HEK293 (cell line): Measurements from ENCODE around the gene ST8SIA5.

Experiments
- MEIS1 ChIP-seq: sonication (generic); formaldehyde crosslinking; IDR thresholded peaks from 2 replicates; pipeline ENCODE4 v1.8.1; 2022; ENCODE audit warnings: missing genetic modification reagents, mild to moderate bottlenecking, borderline replicate concordance
- OSR2 ChIP-seq: fragments of 450-650 bp; formaldehyde crosslinking; IDR thresholded peaks from 2 replicates; pipeline ENCODE4 v1.5.1; 2016; ENCODE audit warnings: missing biosample characterization, missing genetic modification characterization
- ZBTB1 ChIP-seq: fragments of 450-650 bp; formaldehyde crosslinking; IDR thresholded peaks from 2 replicates; pipeline ENCODE4 v1.5.1; 2016; ENCODE audit warnings: missing biosample characterization, missing genetic modification characterization
- ZBTB7A ChIP-seq: fragments of 450-650 bp; formaldehyde crosslinking; IDR thresholded peaks from 2 replicates; pipeline ENCODE4 v1.5.1; 2016; ENCODE audit warnings: low read depth, missing biosample characterization, missing genetic modification characterization
- ZNF221 ChIP-seq: fragments of 450-650 bp; formaldehyde crosslinking; IDR thresholded peaks from 2 replicates; pipeline ENCODE4 v1.5.1; 2017; ENCODE audit warnings: missing biosample characterization, missing genetic modification characterization, borderline replicate concordance
- ZNF350 ChIP-seq: fragments of 450-650 bp; formaldehyde crosslinking; IDR thresholded peaks from 2 replicates; pipeline ENCODE4 v1.5.0; 2017; ENCODE audit warnings: missing biosample characterization, mild to moderate bottlenecking, missing genetic modification characterization
- ZSCAN30 ChIP-seq: fragments of 450-650 bp; IDR thresholded peaks from 2 replicates; pipeline ENCODE4 v1.5.1; 2018; ENCODE audit warnings: missing biosample characterization, mild to moderate bottlenecking, missing genetic modification characterization, moderate library complexity
- TF ChIP-seq, protein P1 (sequence below): fragments of 450-650 bp; formaldehyde crosslinking; IDR thresholded peaks from 2 replicates; pipeline ENCODE4 v1.5.1; 2016; ENCODE audit warnings: missing biosample characterization, missing genetic modification characterization
- TF ChIP-seq, protein P2 (sequence below): fragments of 450-650 bp; formaldehyde crosslinking; IDR thresholded peaks from 2 replicates; pipeline ENCODE4 v1.5.1; 2016; ENCODE audit warnings: missing biosample characterization, missing genetic modification characterization, low read depth
- TF ChIP-seq, protein P3 (sequence below): fragments of 450-650 bp; formaldehyde crosslinking; IDR thresholded peaks from 2 replicates; pipeline ENCODE4 v1.5.0; 2017; ENCODE audit warnings: missing biosample characterization, missing genetic modification characterization, borderline replicate concordance
- TF ChIP-seq, protein P4 (sequence below): fragments of 450-650 bp; formaldehyde crosslinking; IDR thresholded peaks from 2 replicates; pipeline ENCODE4 v1.5.1; 2016; ENCODE audit warnings: missing biosample characterization, missing genetic modification characterization

DNA sequence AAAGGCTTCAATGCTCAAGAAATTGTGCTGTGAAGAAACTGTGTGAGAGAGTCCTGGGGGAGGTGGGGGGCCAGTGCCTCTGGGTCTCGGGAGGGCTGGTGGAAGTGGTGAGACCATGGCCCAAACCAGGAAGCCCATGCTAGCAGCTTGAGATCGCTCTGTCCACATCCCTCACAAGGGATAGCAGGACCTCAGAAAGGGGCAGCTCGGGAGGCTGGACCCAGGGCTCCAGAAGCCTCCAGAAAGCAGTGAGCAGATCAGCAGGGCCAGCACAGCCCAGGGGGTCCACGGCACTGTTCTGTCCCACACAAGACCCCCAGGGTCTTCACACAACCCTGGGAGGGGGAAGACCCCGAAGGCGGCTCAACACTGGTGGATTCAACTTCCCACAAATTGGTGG is 24.1 kb downstream of the ST8SIA5 start:
- TF ChIP-seq ZBTB1 (tag by site-specific recombination) (no peak), ZSCAN30 (tag by site-specific recombination) (no peak), ZNF221 (tag by site-specific recombination) (no peak), OSR2 (tag by site-specific recombination) (no peak), MEIS1 (no peak), ZBTB7A (no peak), ZNF350 (tag by site-specific recombination) (no peak)
- TF ChIP-seq, protein P1, sequence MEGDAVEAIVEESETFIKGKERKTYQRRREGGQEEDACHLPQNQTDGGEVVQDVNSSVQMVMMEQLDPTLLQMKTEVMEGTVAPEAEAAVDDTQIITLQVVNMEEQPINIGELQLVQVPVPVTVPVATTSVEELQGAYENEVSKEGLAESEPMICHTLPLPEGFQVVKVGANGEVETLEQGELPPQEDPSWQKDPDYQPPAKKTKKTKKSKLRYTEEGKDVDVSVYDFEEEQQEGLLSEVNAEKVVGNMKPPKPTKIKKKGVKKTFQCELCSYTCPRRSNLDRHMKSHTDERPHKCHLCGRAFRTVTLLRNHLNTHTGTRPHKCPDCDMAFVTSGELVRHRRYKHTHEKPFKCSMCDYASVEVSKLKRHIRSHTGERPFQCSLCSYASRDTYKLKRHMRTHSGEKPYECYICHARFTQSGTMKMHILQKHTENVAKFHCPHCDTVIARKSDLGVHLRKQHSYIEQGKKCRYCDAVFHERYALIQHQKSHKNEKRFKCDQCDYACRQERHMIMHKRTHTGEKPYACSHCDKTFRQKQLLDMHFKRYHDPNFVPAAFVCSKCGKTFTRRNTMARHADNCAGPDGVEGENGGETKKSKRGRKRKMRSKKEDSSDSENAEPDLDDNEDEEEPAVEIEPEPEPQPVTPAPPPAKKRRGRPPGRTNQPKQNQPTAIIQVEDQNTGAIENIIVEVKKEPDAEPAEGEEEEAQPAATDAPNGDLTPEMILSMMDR = no peak
- TF ChIP-seq, protein P2, sequence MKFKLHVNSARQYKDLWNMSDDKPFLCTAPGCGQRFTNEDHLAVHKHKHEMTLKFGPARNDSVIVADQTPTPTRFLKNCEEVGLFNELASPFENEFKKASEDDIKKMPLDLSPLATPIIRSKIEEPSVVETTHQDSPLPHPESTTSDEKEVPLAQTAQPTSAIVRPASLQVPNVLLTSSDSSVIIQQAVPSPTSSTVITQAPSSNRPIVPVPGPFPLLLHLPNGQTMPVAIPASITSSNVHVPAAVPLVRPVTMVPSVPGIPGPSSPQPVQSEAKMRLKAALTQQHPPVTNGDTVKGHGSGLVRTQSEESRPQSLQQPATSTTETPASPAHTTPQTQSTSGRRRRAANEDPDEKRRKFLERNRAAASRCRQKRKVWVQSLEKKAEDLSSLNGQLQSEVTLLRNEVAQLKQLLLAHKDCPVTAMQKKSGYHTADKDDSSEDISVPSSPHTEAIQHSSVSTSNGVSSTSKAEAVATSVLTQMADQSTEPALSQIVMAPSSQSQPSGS (tag by site-specific recombination) = no peak
- TF ChIP-seq, protein P3, sequence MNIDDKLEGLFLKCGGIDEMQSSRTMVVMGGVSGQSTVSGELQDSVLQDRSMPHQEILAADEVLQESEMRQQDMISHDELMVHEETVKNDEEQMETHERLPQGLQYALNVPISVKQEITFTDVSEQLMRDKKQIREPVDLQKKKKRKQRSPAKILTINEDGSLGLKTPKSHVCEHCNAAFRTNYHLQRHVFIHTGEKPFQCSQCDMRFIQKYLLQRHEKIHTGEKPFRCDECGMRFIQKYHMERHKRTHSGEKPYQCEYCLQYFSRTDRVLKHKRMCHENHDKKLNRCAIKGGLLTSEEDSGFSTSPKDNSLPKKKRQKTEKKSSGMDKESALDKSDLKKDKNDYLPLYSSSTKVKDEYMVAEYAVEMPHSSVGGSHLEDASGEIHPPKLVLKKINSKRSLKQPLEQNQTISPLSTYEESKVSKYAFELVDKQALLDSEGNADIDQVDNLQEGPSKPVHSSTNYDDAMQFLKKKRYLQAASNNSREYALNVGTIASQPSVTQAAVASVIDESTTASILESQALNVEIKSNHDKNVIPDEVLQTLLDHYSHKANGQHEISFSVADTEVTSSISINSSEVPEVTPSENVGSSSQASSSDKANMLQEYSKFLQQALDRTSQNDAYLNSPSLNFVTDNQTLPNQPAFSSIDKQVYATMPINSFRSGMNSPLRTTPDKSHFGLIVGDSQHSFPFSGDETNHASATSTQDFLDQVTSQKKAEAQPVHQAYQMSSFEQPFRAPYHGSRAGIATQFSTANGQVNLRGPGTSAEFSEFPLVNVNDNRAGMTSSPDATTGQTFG (tag by site-specific recombination) = no peak
- TF ChIP-seq, protein P4, sequence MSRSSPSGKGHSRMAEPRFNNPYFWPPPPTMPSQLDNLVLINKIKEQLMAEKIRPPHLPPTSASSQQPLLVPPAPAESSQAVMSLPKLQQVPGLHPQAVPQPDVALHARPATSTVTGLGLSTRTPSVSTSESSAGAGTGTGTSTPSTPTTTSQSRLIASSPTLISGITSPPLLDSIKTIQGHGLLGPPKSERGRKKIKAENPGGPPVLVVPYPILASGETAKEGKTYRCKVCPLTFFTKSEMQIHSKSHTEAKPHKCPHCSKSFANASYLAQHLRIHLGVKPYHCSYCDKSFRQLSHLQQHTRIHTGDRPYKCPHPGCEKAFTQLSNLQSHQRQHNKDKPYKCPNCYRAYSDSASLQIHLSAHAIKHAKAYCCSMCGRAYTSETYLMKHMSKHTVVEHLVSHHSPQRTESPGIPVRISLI = no peak
